OCI-LY3 (cell line): ENCODE data around the gene KRT4.

ENCODE experiments used
- EZH2phosphoT487 ChIP-seq: fragments of 200-600 bp; shearing (Covaris generic); IDR thresholded peaks from 2 replicates; pipeline ENCODE4 v1.6.1; 2018; ENCODE audit warnings: antibody characterized with exemption, mixed run types, low read depth
- TF ChIP-seq, protein P1 (sequence below): fragments of 200-600, 300-600 bp; sonication (generic); IDR thresholded peaks from 2 replicates; pipeline ENCODE4 v1.5.1; 2014; ENCODE audit warnings: antibody characterized with exemption, low read length, low read depth

GRCh38 chr12:52788876-52789636, 24.9 kb downstream of the KRT4 start:
- TF ChIP-seq, protein P1, sequence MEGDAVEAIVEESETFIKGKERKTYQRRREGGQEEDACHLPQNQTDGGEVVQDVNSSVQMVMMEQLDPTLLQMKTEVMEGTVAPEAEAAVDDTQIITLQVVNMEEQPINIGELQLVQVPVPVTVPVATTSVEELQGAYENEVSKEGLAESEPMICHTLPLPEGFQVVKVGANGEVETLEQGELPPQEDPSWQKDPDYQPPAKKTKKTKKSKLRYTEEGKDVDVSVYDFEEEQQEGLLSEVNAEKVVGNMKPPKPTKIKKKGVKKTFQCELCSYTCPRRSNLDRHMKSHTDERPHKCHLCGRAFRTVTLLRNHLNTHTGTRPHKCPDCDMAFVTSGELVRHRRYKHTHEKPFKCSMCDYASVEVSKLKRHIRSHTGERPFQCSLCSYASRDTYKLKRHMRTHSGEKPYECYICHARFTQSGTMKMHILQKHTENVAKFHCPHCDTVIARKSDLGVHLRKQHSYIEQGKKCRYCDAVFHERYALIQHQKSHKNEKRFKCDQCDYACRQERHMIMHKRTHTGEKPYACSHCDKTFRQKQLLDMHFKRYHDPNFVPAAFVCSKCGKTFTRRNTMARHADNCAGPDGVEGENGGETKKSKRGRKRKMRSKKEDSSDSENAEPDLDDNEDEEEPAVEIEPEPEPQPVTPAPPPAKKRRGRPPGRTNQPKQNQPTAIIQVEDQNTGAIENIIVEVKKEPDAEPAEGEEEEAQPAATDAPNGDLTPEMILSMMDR: no peak
- no peak for TF ChIP-seq EZH2phosphoT487
